Suprapubic skin (tissue), 4 donors: ENCODE data around the gene C4BPB. TPM values are rescaled to one million over a fixed set of nuclear protein-coding genes. Genes with fewer than 3 reads are reported as not detected.

Experiments used
- DNase-seq, 2 donors: peaks; one replicate each; pipeline ENCODE4 v3.0.0-alpha.2; 2019; ENCODE audit warnings: low spot score in 2 of 2
- H3K27ac ChIP-seq: fragments of 200-600 bp; sonication (generic); one replicate; pipeline ENCODE4 v1.5.1; 2019
- H3K27me3 ChIP-seq: fragments of 200-600 bp; sonication (generic); one replicate; pipeline ENCODE4 v1.5.1; 2019
- H3K36me3 ChIP-seq: fragments of 200-600 bp; sonication (generic); one replicate; pipeline ENCODE4 v1.5.1; 2019
- H3K4me1 ChIP-seq: fragments of 200-600 bp; sonication (generic); one replicate; pipeline ENCODE4 v1.5.1; 2019
- H3K4me3 ChIP-seq: fragments of 200-600 bp; sonication (generic); one replicate; pipeline ENCODE4 v1.5.1; 2019; ENCODE audit warnings: mild to moderate bottlenecking
- H3K9me3 ChIP-seq: fragments of 200-600 bp; sonication (generic); one replicate; pipeline ENCODE4 v1.5.1; 2019
- CTCF ChIP-seq, 2 donors: fragments of 200-600 bp in 1 of 2; fragments of 450-650 bp in 1 of 2; sonication (generic) in 1 of 2; IDR thresholded peaks; one replicate each; pipeline ENCODE4 v1.5.1; 2016 to 2019; ENCODE audit warnings: antibody characterized with exemption in 2 of 2, mild to moderate bottlenecking in 1 of 2, moderate library complexity in 1 of 2
- EP300 ChIP-seq: sonication (generic); formaldehyde crosslinking; IDR thresholded peaks from one replicate; pipeline ENCODE4 v1.6.1; 2017; ENCODE audit warnings: antibody characterized with exemption
- POLR2A ChIP-seq, 2 donors: fragments of 450-650 bp; IDR thresholded peaks; one replicate each; pipeline ENCODE4 v1.6.1; 2017; ENCODE audit warnings: antibody characterized with exemption in 2 of 2, mild to moderate bottlenecking in 2 of 2, moderate library complexity in 2 of 2
- POLR2AphosphoS5 ChIP-seq, 3 donors: sonication (generic); formaldehyde crosslinking; IDR thresholded peaks; one replicate each; pipeline ENCODE4 v1.6.1; 2017; ENCODE audit warnings: antibody characterized with exemption in 3 of 3
- WGBS: methylation state at CpG from one replicate; pipeline ENCODE4 v1.1.5; 2018; 5-methylcytosine and 5-hydroxymethylcytosine counted together
- total RNA-seq, 4 donors: library from RNA; depleted of rRNA; stranded (reverse); fragments of >200 nt; gene quantifications; one replicate each; pipeline ENCODE4 v1.1.0, GENCODE V29; 2016

C4BPB gene
- total RNA-seq, 4 donors from 2014 or later = 1.5 TPM; not detected in 3

- H3K9me3 ChIP-seq = no peaks in the 10 kb centered on the region
- peaks cover 13% of the 10 kb centered on the region for H3K4me1 ChIP-seq
- no peak for TF ChIP-seq POLR2A (IDR thresholded peaks at IDR 0.05)
- no peak overlapping the region for H3K27ac ChIP-seq
- WGBS = 90% methylated on average over 5 of the region's 8 CpGs
- no peak overlapping the region for H3K4me3 ChIP-seq
- no peak for DNase-seq
- no peaks in the 10 kb centered on the region for H3K27me3 ChIP-seq
- peaks cover 64% of the 10 kb centered on the region for H3K36me3 ChIP-seq
These were observed 16.4 kb upstream of the C4BPB start for GRCh38 chr1:207072233-207072632.

GRCh38 chr1:207073906-207074820 lies 14.5 kb upstream of the C4BPB start:
- H3K27ac ChIP-seq = peak overlapping the region; percentile 5
- H3K9me3 ChIP-seq = no peaks in the 10 kb centered on the region
- peaks cover 44% of the 10 kb centered on the region for H3K36me3 ChIP-seq
- peaks cover 21% of the 10 kb centered on the region for H3K4me1 ChIP-seq
- TF ChIP-seq POLR2A (IDR thresholded peaks at IDR 0.05) (no peak), POLR2AphosphoS5 (IDR thresholded peaks at IDR 0.05) (no peak), CTCF (IDR thresholded peaks at IDR 0.05) (no peak), EP300 (no peak)
- H3K4me3 ChIP-seq = no peak overlapping the region
- H3K27me3 ChIP-seq = no peaks in the 10 kb centered on the region
- no peak for DNase-seq
- 54% methylated on average over 4 of the region's 4 CpGs for WGBS

- WGBS = 74% methylated on average over 5 of the region's 5 CpGs
These were observed 12.3 kb upstream of the C4BPB start for GRCh38 chr1:207076181-207076955.

GRCh38 chr1:207077012-207077411 lies 11.6 kb upstream of the C4BPB start:
- H3K27ac ChIP-seq = no peak overlapping the region
- WGBS = 92% methylated on average over 1 of the region's 1 CpG

More at GRCh38 chr1:207076181-207076955, 12.3 kb upstream of the C4BPB start:
- Histone ChIP-seq H3K9me3 (no peaks in the 10 kb centered on the region), H3K4me3 (no peak overlapping the region), H3K36me3 (peaks cover 22% of the 10 kb centered on the region), H3K4me1 (peaks cover 21% of the 10 kb centered on the region), H3K27ac (no peak overlapping the region), H3K27me3 (no peaks in the 10 kb centered on the region)
- TF ChIP-seq EP300 (no peak), CTCF (IDR thresholded peaks at IDR 0.05) (no peak), POLR2AphosphoS5 (IDR thresholded peaks at IDR 0.05) (no peak), POLR2A (IDR thresholded peaks at IDR 0.05) (no peak)
- DNase-seq = no peak

More at GRCh38 chr1:207077012-207077411, 11.6 kb upstream of the C4BPB start:
- H3K36me3 ChIP-seq = peaks cover 16% of the 10 kb centered on the region
- H3K4me3 ChIP-seq = no peak overlapping the region
- peaks cover 21% of the 10 kb centered on the region for H3K4me1 ChIP-seq
- no peaks in the 10 kb centered on the region for H3K9me3 ChIP-seq
- TF ChIP-seq EP300 (no peak), CTCF (IDR thresholded peaks at IDR 0.05) (no peak), POLR2A (IDR thresholded peaks at IDR 0.05) (no peak), POLR2AphosphoS5 (IDR thresholded peaks at IDR 0.05) (no peak)
- no peak for DNase-seq
- no peaks in the 10 kb centered on the region for H3K27me3 ChIP-seq
